ENCODE results near the gene NOX1.
"Not testable (repeated sequence)": the region's sequence is repeated elsewhere in the genome, so short reads cannot be mapped to it uniquely, and the experiment has no call there.

The NOX1 gene

GRCh38 chrX:100819534-100819836, 54.7 kb downstream of the NOX1 start:
- DNase-seq (ENCODE audit: low spot score) = peak; percentile 6

GRCh38 chrX:100817340-100817739, 56.8 kb downstream of the NOX1 start:
- DNase-seq (ENCODE audit: low spot score) = no peak

GRCh38 chrX:100812216-100813158, 61.7 kb downstream of the NOX1 start:
- no peak for DNase-seq (ENCODE audit: low spot score)

GRCh38 chrX:100808265-100808664, 65.9 kb downstream of the NOX1 start:
- not testable (repeated sequence) for DNase-seq (ENCODE audit: low spot score)

- no peak for DNase-seq (ENCODE audit: low spot score)
Observed at GRCh38 chrX:100804780-100805179, 69.4 kb downstream of the NOX1 start.

- DNase-seq (ENCODE audit: low spot score) = no peak
Observed at GRCh38 chrX:100802843-100803242, 71.3 kb downstream of the NOX1 start.

GRCh38 chrX:100798484-100799214, 75.5 kb downstream of the NOX1 start:
- no peak for DNase-seq (ENCODE audit: low spot score)

- DNase-seq (ENCODE audit: low spot score) = no peak
Observed at GRCh38 chrX:100797359-100797758, 76.8 kb downstream of the NOX1 start.

GRCh38 chrX:100796371-100796770, 77.8 kb downstream of the NOX1 start:
- DNase-seq (ENCODE audit: low spot score) = not testable (repeated sequence)
